ENCODE data around the gene MGST3.

Gene MGST3

DNA sequence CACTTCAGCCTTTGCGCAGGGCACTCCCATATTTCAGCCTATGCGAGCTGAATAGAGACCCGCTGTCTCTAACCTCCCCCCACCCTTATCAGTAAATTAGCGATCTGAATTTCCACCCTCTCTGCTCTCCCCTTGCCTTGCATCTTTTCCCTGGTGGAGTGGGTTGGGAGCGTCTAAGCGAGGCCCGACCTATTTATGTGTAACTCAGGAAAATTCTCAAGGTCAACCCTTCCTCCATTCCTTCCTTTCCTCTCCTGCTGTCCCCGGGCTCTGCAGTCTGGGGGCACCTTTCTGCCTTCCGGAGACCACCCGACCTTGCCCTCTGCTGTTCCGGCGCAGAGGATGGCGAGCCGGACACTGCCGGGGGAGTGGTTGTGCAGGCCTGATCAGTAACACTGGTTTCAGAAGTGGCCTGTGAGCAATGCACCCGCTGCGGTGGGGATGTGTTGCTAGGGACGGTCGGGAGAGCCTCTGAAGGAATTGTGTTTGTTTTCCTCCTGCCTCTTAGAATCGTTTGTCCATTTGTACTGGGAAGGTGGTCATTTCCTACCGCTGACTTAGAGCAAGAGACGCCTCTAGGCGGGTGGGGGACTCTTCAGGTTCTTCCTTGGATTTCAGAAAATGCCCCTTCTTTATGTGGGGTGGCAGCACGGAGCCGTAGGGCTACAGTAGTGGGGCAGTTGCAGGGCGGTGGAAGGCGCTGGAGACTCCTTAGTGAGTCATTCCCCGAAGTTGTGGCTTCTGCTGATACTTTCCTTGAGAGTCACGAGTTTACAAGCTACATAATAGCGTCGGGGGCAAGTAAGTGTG, 513 bp downstream of the MGST3 start:
- peak overlapping the region; percentile 83 for H3K4me3 ChIP-seq (ENCODE audit: low read depth, low read length)
- TF ChIP-seq, protein P1, sequence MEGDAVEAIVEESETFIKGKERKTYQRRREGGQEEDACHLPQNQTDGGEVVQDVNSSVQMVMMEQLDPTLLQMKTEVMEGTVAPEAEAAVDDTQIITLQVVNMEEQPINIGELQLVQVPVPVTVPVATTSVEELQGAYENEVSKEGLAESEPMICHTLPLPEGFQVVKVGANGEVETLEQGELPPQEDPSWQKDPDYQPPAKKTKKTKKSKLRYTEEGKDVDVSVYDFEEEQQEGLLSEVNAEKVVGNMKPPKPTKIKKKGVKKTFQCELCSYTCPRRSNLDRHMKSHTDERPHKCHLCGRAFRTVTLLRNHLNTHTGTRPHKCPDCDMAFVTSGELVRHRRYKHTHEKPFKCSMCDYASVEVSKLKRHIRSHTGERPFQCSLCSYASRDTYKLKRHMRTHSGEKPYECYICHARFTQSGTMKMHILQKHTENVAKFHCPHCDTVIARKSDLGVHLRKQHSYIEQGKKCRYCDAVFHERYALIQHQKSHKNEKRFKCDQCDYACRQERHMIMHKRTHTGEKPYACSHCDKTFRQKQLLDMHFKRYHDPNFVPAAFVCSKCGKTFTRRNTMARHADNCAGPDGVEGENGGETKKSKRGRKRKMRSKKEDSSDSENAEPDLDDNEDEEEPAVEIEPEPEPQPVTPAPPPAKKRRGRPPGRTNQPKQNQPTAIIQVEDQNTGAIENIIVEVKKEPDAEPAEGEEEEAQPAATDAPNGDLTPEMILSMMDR (IDR thresholded peaks at IDR 0.05; ENCODE audit: low read depth, low read length) = 0 out of 2 replicates have a peak, but pooled peaks have one; percentile 12

DNA sequence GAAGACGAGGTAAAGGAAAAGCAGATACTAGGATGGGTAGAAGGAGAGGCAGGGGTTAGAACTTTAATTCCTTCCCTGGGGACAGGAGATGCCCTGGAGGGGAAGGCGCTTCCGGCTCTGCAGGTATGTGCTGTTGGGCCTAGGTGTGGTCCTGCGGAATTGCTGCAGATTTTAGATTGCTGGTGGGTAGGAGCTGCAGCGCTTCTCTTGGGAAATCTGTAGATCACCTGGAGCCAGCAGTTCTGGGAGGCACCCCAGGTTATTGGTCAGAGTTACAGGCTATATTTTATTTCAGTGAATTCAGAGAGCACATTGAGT, 1.1 kb downstream of the MGST3 start:
- H3K4me3 ChIP-seq (ENCODE audit: low read depth, low read length) = peak overlapping the region; percentile 83

DNA sequence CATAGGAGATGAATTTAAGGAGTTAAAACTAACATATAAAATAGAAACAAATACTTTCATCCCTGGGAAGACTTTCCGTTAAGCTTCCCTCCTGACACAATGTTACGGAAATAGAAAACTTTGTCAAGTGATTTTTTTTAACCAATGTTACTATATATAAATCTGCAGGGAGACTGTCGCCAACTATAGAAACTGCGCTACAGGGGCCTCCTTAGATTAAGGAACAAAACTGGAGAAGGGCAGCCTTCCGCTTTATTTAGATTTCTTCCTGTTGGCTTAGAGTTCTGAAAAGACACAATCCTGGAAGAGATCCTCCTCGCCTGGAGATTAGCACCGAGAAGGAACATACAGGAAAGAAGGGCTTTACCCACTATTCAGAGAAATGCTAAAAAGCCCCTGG, 1.5 kb downstream of the MGST3 start:
- peak overlapping the region; percentile 83 for H3K4me3 ChIP-seq (ENCODE audit: low read depth, low read length)

More for the DNA sequence above, 1.1 kb downstream of the MGST3 start:
- TF ChIP-seq, protein P1 (IDR thresholded peaks at IDR 0.05; ENCODE audit: low read depth, low read length) = no peak

DNA sequence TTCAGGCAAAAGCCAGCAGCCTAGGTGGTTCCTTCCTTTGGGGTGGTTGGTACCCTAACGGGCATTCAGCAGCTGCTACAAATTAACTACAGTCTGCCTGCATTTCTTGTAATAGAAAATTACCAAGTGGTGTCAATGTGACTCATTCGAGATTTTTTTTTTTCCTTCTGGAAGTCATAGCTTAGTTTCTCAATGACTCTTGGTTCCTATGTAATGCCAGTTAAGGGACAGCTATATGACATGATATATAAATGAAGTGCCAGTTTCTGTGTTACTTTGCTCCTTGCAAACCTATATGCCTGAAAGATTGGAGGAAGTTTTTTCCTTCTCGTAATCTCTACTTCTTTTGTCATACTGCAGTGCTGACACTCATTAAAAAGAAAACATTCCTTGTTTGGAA, 2.6 kb downstream of the MGST3 start:
- H3K4me3 ChIP-seq (ENCODE audit: low read depth, low read length) = no peak overlapping the region
- TF ChIP-seq, protein P1 (IDR thresholded peaks at IDR 0.05; ENCODE audit: low read depth, low read length) = no peak

More for the DNA sequence above, 1.5 kb downstream of the MGST3 start:
- TF ChIP-seq, protein P1 (IDR thresholded peaks at IDR 0.05; ENCODE audit: low read depth, low read length) = no peak

DNA sequence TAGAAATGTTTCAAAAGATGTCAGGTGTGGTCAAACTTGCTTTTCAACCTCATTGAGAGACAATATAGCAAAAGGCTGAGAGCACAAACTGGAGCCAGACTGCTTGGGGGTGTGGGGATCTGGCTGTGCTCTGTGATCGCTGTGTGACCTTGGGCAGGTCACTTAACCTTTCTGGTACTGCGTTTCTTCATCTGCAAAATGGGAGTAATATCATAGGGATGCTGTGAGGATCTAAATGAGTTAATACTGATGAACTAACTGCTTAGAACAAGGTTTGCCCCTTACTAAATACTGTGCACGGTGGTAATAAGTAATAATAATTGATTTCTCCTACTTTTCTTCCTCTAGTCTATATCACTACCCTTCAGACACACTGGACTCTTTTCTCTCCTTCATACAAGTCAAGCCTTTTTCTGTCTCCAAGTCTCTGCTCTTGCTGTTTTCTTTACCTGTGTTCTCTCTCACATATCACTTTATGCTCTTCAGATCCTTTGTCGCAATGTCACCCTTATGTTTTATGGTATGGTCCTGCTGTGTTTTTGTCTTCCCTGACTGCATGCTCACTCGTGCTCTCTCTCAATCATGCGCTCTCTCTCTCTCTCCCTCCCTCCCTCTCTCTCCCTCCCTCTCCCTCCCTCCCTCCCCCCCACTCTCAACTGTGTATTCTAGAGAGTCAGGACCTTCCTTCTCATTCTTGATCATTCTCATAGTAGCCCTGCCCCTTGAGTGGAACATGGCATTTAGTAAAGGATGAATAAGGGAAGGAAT, 3.3 kb downstream of the MGST3 start:
- H3K4me3 ChIP-seq (ENCODE audit: low read depth, low read length) = no peak overlapping the region
- TF ChIP-seq, protein P1 (IDR thresholded peaks at IDR 0.05; ENCODE audit: low read depth, low read length) = no peak

DNA sequence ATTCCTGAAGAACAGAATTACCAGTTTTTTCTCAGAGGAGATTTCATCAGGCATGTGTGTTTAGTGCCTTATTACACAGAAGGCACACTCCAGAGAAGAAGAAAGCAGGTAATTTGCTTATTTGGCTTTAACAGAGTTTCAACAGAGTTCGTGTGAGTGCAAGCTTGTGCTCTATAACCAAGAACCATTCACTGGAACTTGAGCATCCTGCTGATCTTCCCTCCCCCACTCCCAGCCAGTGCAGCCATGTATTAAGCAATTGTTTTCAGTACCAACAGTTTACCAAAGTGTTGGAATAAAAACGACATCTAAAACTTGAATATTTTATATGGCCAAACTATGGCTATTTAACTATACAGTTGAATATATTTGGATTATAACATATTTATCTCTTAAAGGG, 4.3 kb downstream of the MGST3 start:
- H3K4me3 ChIP-seq (ENCODE audit: low read depth, low read length) = no peak overlapping the region
- TF ChIP-seq, protein P1 (IDR thresholded peaks at IDR 0.05; ENCODE audit: low read depth, low read length) = no peak

DNA sequence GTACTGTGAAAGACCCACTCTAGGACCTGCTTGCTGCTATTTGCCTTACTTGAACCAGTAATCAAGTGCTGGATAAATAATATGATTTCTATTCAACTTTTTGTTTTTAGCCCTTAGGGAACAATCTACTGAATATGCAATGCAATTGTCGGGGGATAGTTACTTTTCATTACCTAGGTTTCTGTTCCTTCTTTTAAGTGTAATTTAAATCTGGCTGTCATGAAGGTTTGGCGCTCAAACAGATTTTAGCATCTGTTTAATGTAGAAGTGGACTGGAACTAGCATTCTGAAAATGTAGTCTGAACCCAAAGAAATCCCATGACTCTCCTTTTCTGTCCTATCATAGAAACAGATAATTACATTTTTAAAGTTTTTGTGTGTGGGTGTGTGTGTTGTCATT, 4.8 kb downstream of the MGST3 start:
- no peak overlapping the region for H3K4me3 ChIP-seq (ENCODE audit: low read depth, low read length)
- TF ChIP-seq, protein P1 (IDR thresholded peaks at IDR 0.05; ENCODE audit: low read depth, low read length) = no peak

Data from WI38 (cell line).